Epithelial cell of esophagus (primary cell): ENCODE results near the gene ZMAT5.

Experiments
- DNase-seq: peaks from one replicate; pipeline ENCODE4 v3.0.0; 2010; ENCODE audit warnings: low read depth
- H3K4me3 ChIP-seq: 2 replicates; pipeline ENCODE4 v1.5.1; 2011; ENCODE audit warnings: mild to moderate bottlenecking, low read length, control low read depth
- CTCF ChIP-seq: IDR thresholded peaks from 2 replicates; pipeline ENCODE4 v1.5.1; 2011; ENCODE audit warnings: low read depth, mild to moderate bottlenecking, low read length, control low read depth, inconsistent platforms; ENCODE audit not compliant: insufficient read depth; ENCODE audit errors: missing control alignments

ZMAT5 gene

GRCh38 chr22:29726106-29726505 is 40.7 kb downstream of the ZMAT5 start:
- no peak overlapping the region for H3K4me3 ChIP-seq
- TF ChIP-seq CTCF, result no peak
- no peak for DNase-seq

GRCh38 chr22:29724843-29725242 is 42.0 kb downstream of the ZMAT5 start:
- no peak for TF ChIP-seq CTCF
- no peak overlapping the region for H3K4me3 ChIP-seq
- no peak for DNase-seq

DNA sequence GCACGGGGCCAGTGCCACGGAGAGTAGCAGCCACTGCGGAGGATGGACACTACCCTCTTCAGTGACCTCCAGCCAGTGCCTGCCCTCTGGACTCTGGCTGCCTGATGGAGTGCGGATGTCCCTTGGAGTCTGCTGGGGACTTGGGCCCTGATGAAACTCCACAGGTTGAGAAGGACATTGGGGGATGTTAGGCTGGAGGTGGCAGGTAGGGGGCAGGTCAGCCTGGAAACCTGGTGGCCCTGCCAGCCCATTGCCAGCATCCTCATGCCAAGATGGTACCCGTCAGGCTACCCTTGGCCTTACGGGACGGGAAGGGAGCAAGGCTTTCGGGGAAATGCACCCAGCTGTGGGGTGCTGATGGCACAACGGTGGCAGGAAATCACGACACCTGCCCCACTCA is 43.0 kb downstream of the ZMAT5 start:
- DNase-seq, result no peak
- TF ChIP-seq CTCF, result no peak

DNA sequence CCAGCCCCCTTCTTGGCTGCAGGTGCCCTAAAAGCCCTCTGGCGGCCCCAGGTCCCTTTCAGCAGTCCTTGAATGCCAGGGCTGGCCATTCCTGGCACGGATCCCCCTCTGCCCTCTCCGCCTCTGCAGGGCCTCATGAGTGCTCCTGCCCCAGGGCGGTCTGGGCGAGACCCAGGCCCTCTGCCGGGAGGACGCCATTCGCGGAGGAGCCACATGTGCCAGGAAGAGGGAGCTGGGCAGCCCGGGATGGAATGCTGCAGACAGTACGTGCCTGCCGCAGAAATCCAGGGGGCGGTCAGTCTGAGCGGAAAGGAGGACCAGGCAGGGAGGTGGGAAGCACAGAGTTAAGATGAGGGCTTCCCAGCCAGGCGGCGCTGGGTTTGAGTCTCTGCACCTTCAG is 44.2 kb downstream of the ZMAT5 start:
- no peak for TF ChIP-seq CTCF
- no peak overlapping the region for H3K4me3 ChIP-seq
- DNase-seq, result no peak

More for the DNA sequence above, 43.0 kb downstream of the ZMAT5 start:
- no peak overlapping the region for H3K4me3 ChIP-seq

DNA sequence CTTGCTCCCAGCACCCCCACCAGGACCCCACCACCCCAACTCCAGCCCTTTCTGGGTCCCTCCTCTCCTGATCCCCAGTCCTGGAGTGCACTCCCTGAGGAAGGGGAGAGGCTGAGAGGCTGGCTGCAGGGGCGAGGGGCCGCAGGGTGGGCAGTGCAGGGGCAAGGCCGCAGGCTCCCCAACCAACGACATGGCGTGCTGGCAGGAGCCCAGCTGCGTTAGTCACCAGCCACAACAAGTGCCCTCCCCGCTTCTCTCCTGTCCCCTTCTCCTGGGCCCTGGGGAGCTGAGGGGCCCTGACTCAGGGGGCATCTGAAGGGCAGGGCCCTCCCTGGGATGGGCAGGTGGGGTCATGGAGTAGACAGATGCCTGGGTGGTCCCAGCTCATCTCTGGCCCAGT is 44.7 kb downstream of the ZMAT5 start:
- TF ChIP-seq CTCF, result no peak
- H3K4me3 ChIP-seq, result no peak overlapping the region
- no peak for DNase-seq

DNA sequence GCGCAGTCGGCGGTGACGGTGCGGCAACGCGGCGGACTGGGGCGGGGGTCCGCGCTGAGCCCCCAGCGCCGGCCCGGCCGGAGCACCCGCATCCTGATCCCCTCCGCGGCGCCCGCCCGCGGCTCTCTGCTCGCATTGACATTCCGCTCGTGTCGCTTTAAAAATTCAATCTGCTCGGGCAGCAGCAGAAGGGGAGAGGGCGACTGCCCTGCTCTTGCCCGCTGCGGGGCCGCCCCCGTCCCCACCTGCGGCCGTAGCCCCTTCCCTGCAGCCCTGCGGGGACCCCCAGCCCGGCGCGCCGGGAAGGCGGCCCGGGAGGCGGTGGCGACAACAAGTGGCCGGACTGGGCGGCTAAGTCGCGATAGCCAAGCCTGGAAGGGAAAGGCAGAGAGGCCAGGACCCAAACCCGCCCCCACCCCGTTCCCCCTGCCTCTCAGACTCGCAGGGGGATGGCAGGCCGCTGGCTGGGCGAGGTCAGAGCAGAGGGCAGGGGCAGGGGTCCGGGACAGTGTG is 45.9 kb downstream of the ZMAT5 start:
- DNase-seq, result no peak
- TF ChIP-seq CTCF, result no peak
- H3K4me3 ChIP-seq, result no peak overlapping the region

- TF ChIP-seq CTCF, result no peak
- no peak for DNase-seq
- no peak within 1 kb of the TSS for H3K4me3 ChIP-seq
Measured at GRCh38 chr22:29719899-29720645, 46.7 kb downstream of the ZMAT5 start, which contains the start of gene CABP7. Gene CABP7, plus strand, starts transcription at chr22:29720003. Its CDS starts 422 bp downstream, at chr22:29720425.
